ENCODE measurements around the gene ARHGAP24. TPM values are rescaled to one million over a fixed set of nuclear protein-coding genes. Genes with fewer than 3 reads are reported as not detected.

The ARHGAP24 gene
- total RNA-seq, 1 donor from 2014 or later = 10.9 TPM

GRCh38 chr4:85986266-85986665 lies 511.3 kb downstream of the ARHGAP24 start:
- no peak for TF ChIP-seq CTCF (conservative IDR thresholded peaks at IDR 0.05)
- Mint-ChIP-seq H3K27ac (no peak overlapping the region), H3K36me3 (no peaks in the 10 kb centered on the region)

GRCh38 chr4:85993641-85994040 lies 518.7 kb downstream of the ARHGAP24 start:
- no peak for TF ChIP-seq CTCF (conservative IDR thresholded peaks at IDR 0.05)
- H3K27ac Mint-ChIP-seq = no peak overlapping the region
- no peaks in the 10 kb centered on the region for H3K4me1 Mint-ChIP-seq (ENCODE audit: unreplicated experiment)
- no peak for DNase-seq (ENCODE audit: extremely low spot score, unreplicated experiment)
- no peaks in the 10 kb centered on the region for H3K9me3 Mint-ChIP-seq
- H3K36me3 Mint-ChIP-seq = peaks cover 4% of the 10 kb centered on the region
- H3K4me3 Mint-ChIP-seq = no peak overlapping the region
- no peaks in the 10 kb centered on the region for H3K27me3 Mint-ChIP-seq

More at GRCh38 chr4:85986266-85986665, 511.3 kb downstream of the ARHGAP24 start:
- no peak for DNase-seq (ENCODE audit: extremely low spot score, unreplicated experiment)
- peaks cover 5% of the 10 kb centered on the region for H3K4me1 Mint-ChIP-seq (ENCODE audit: unreplicated experiment)
- no peak overlapping the region for H3K4me3 Mint-ChIP-seq
- H3K27me3 Mint-ChIP-seq = no peaks in the 10 kb centered on the region
- no peaks in the 10 kb centered on the region for H3K9me3 Mint-ChIP-seq

GRCh38 chr4:85994576-85994975 lies 519.6 kb downstream of the ARHGAP24 start:
- Mint-ChIP-seq H3K4me1 (ENCODE audit: unreplicated experiment) (no peaks in the 10 kb centered on the region), H3K36me3 (peaks cover 4% of the 10 kb centered on the region), H3K27ac (no peak overlapping the region), H3K4me3 (no peak overlapping the region), H3K27me3 (no peaks in the 10 kb centered on the region), H3K9me3 (no peaks in the 10 kb centered on the region)
- no peak for TF ChIP-seq CTCF (conservative IDR thresholded peaks at IDR 0.05)
- no peak for DNase-seq (ENCODE audit: extremely low spot score, unreplicated experiment)

GRCh38 chr4:85995361-85995760 lies 520.4 kb downstream of the ARHGAP24 start:
- no peak overlapping the region for H3K4me3 Mint-ChIP-seq
- no peak for TF ChIP-seq CTCF (conservative IDR thresholded peaks at IDR 0.05)

GRCh38 chr4:86001591-86001990 lies 526.6 kb downstream of the ARHGAP24 start:
- Mint-ChIP-seq H3K27me3 (no peaks in the 10 kb centered on the region), H3K36me3 (no peaks in the 10 kb centered on the region), H3K4me1 (ENCODE audit: unreplicated experiment) (no peaks in the 10 kb centered on the region), H3K27ac (no peak overlapping the region), H3K4me3 (no peak overlapping the region), H3K9me3 (no peaks in the 10 kb centered on the region)
- no peak for TF ChIP-seq CTCF (conservative IDR thresholded peaks at IDR 0.05)
- DNase-seq (ENCODE audit: extremely low spot score, unreplicated experiment) = no peak

More at GRCh38 chr4:85995361-85995760, 520.4 kb downstream of the ARHGAP24 start:
- DNase-seq (ENCODE audit: extremely low spot score, unreplicated experiment) = no peak
- Mint-ChIP-seq H3K27ac (no peak overlapping the region), H3K4me1 (ENCODE audit: unreplicated experiment) (no peaks in the 10 kb centered on the region), H3K9me3 (no peaks in the 10 kb centered on the region), H3K36me3 (peaks cover 4% of the 10 kb centered on the region), H3K27me3 (no peaks in the 10 kb centered on the region)

- H3K4me1 Mint-ChIP-seq (ENCODE audit: unreplicated experiment) = no peaks in the 10 kb centered on the region
- H3K27me3 Mint-ChIP-seq = no peaks in the 10 kb centered on the region
- no peak overlapping the region for H3K27ac Mint-ChIP-seq
- TF ChIP-seq CTCF (conservative IDR thresholded peaks at IDR 0.05) = no peak
- H3K36me3 Mint-ChIP-seq = no peaks in the 10 kb centered on the region
- H3K9me3 Mint-ChIP-seq = no peaks in the 10 kb centered on the region
- no peak for DNase-seq (ENCODE audit: extremely low spot score, unreplicated experiment)
- no peak overlapping the region for H3K4me3 Mint-ChIP-seq
Observed at GRCh38 chr4:86004030-86004429, 529.1 kb downstream of the ARHGAP24 start.

Data from type B pancreatic cell (in vitro differentiated cells).